Fibroblast of villous mesenchyme (primary cell): ENCODE data around the gene VAMP1. TPM values are rescaled to one million over a fixed set of nuclear protein-coding genes. Genes with fewer than 3 reads are reported as not detected.
A peak's percentile ranks its signal among the peaks of the same experiment; 100 is the strongest.
"Not testable (repeated sequence)": the region's sequence is repeated elsewhere in the genome, so short reads cannot be mapped to it uniquely, and the experiment has no call there.

Experiments
- DNase-seq: peaks from one replicate; pipeline ENCODE4 v3.0.0-alpha.2; 2010; ENCODE audit warnings: low read depth
- H3K4me3 ChIP-seq: 2 replicates; pipeline ENCODE4 v1.5.1; 2011; ENCODE audit warnings: low read depth, mild to moderate bottlenecking, low read length
- CTCF ChIP-seq: IDR thresholded peaks from 2 replicates; pipeline ENCODE4 v1.5.1; 2012; ENCODE audit warnings: low read depth, mild to moderate bottlenecking, low read length; ENCODE audit not compliant: insufficient read depth
- total RNA-seq: library from RNA; depleted of rRNA; stranded (reverse); fragments of >200 nt; gene quantifications from 2 replicates; pipeline ENCODE4 v1.2.3, GENCODE V29; 2012

Gene VAMP1
- total RNA-seq, 1 donor, result 13.4 TPM

DNA sequence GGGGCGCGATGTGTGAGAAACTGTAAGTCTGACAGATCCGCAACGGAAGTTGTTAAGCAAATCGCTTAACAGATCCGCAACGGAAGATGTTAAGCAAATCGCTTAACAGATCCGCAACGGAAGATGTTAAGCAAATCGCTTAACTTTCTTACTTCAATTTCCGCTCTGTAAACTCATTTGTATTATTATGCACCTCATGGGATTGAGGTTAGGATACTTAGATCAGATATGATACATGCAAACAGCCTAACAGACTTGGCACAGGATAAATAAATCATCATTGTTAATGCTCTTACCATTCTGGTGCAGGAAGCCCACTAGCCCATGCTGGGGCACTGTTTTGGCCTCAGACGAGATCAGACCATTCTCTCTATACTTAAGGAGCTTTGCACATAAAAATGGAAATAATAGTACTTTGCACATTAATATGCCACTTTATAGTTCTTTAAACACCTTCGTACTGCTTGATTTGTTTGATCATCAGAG is 23.8 kb upstream of the VAMP1 start:
- DNase-seq, result no peak
- no peak for TF ChIP-seq CTCF
- peak overlapping the region; percentile 83 for H3K4me3 ChIP-seq

DNA sequence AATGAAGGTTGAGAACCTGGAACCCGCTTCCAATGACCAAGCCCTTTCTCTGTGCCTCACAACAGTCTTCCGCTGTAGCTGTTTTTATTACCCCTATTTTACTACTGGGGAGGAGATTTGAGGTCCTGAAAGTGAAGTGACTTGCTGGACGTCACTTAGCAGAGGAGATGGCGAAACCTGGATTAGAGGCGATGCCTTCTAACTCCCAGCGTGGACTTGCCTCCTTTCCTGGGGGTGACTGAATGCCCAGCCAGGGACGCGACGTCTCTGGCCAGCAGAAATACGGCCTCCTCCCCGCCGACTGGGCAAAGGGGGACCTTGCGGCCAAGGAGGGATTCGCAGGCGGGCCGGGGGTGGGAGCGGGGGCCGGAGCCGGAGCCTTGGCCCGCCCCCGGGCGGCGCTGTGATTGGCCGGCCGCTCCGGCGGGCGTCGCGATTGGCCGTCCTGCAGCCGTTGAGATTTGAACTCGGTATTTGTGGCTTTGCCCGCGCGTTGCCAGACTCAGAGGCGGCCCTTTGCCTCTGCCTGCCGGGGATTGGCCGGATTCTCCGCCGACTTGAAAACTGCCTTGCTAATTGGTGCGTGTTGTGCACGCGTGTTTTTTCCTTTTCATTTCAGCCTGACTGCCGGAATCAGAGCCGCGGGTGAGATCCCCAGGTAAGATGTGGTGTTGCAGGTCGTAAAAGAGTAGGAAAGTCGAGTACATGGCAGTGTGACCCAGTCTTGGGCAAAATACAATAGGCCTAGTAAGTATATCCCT is 23.2 kb upstream of the VAMP1 start, which contains the start of gene NCAPD2:
Gene NCAPD2 (plus strand): TSS at position 606 of the 761 bp plus-strand sequence. CDS start 997 bp downstream, outside the sequence.
- peak within 1 kb of the TSS; percentile 97 for H3K4me3 ChIP-seq
- peak; percentile 25 for TF ChIP-seq CTCF
- peak; percentile 96 for DNase-seq

GRCh38 chr12:6492838-6493496 is 22.5 kb upstream of the VAMP1 start, which contains the start of gene MRPL51:
TSS of gene MRPL51 (minus strand) at chr12:6493262. CDS start at chr12:6493136, 126 bp downstream.
- DNase-seq, result peak; percentile 94
- TF ChIP-seq CTCF, result no peak
- peak within 1 kb of the TSS; percentile 97 for H3K4me3 ChIP-seq

- not testable (repeated sequence) for H3K4me3 ChIP-seq, DNase-seq
Observed at GRCh38 chr12:6490673-6491072, 20.2 kb upstream of the VAMP1 start.

- TF ChIP-seq CTCF, result no peak
- H3K4me3 ChIP-seq, result no peak overlapping the region
- DNase-seq, result no peak
Observed at GRCh38 chr12:6489449-6489848, 19.0 kb upstream of the VAMP1 start.

GRCh38 chr12:6488240-6488639 is 17.8 kb upstream of the VAMP1 start:
- no peak for TF ChIP-seq CTCF
- DNase-seq, result no peak
- no peak overlapping the region for H3K4me3 ChIP-seq

DNA sequence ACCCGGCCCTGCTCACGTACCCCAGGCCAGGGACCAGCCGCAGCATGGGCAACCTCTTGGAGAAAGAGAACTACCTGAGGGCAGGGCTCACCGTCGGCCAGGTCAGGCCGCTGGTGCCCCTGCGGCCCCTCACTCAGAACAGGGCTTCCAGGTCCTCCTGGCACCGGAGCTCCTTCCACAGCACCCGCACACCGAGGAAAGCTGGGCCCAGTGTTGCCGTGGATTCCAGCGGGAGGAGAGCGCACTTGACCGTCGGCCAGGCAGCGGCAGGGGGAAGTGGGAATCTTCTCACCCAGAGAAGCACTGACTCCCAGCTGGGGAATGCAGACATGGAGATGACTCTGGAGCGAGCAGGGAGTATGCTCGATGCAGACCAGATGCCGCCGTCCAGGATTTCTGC is 7.9 kb upstream of the VAMP1 start:
- DNase-seq, result peak; percentile 42
- no peak overlapping the region for H3K4me3 ChIP-seq
- no peak for TF ChIP-seq CTCF

DNA sequence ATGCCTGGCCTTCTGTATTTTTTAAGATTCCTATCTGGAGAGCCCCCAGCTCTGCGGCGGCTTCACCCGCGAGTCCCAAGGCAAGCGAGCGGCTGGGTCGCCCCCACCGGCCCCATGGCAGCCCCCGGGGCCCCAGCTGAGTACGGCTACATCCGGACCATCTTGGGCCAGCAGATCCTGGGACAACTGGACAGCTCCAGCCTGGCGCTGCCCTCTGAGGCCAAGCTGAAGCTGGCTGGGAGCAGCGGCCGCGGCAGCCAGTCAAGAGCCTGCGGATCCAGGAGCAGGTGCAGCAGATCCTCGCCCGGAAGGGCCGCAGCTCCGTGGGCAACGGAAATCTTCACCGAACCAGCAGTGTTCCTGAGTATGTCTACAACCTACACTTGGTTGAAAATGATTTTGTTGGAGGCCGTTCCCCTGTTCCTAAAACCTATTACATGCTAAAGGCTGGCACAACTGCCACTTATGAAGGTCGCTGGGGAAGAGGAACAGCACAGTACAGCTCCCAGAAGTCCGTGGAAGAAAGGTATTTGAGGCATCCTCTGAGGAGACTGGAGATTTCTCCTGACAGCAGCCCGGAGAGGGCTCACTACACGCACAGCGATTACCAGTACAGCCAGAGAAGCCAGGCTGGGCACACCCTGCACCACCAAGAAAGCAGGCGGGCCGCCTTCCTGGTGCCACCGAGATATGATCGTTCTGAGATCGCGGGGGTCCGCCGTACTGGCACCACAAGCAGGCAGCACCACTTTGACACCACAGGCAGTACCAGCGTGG is 7.3 kb upstream of the VAMP1 start:
- not testable (repeated sequence) for DNase-seq, H3K4me3 ChIP-seq
